HL-60 (cell line): ENCODE data around the gene CENPV.

Experiments
- DNase-seq, 2 experiments: peaks; one replicate each; pipeline ENCODE4 v3.0.0-alpha.2; 2010 to 2020; ENCODE audit warnings: low read depth in 1 of 2, low spot score in 1 of 2
- H3K27ac ChIP-seq: fragments of 250-450 bp; sonication (Bioruptor Pico); replicated peaks from 2 replicates; pipeline ENCODE4 v1.5.1; 2020; ENCODE audit warnings: mild to moderate bottlenecking, moderate library complexity
- H3K27me3 ChIP-seq: fragments of 250-450 bp; sonication (Bioruptor Pico); 2 replicates; pipeline ENCODE4 v1.5.1; 2021; ENCODE audit warnings: mild to moderate bottlenecking, moderate library complexity; ENCODE audit not compliant: insufficient read depth, poor library complexity, severe bottlenecking
- H3K4me3 ChIP-seq: replicated peaks from 2 replicates; pipeline ENCODE4 v1.5.1; 2011; ENCODE audit warnings: mild to moderate bottlenecking, control low read depth, low read length; ENCODE audit not compliant: insufficient read depth
- CTCF ChIP-seq: IDR thresholded peaks from one replicate; pipeline ENCODE4 v1.5.1; 2011; ENCODE audit warnings: low read length, control low read depth, inconsistent platforms; ENCODE audit not compliant: insufficient read depth
- GABPA ChIP-seq: IDR thresholded peaks from 2 replicates; pipeline ENCODE4 v1.6.1; 2012; ENCODE audit warnings: low read depth
- POLR2AphosphoS5 ChIP-seq: IDR thresholded peaks from 2 replicates; pipeline ENCODE4 v1.6.1; 2012; ENCODE audit warnings: low read depth
- SPI1 ChIP-seq: IDR thresholded peaks from 2 replicates; pipeline ENCODE4 v1.6.1; 2012; ENCODE audit warnings: low read depth, mild to moderate bottlenecking, borderline replicate concordance
- TF ChIP-seq, protein P1 (sequence below): IDR thresholded peaks from 2 replicates; pipeline ENCODE4 v1.6.1; 2012; ENCODE audit warnings: low read depth; ENCODE audit not compliant: insufficient replicate concordance

CENPV gene

GRCh38 chr17:16338391-16338790 is 14.9 kb downstream of the CENPV start:
- TF ChIP-seq, protein P1, sequence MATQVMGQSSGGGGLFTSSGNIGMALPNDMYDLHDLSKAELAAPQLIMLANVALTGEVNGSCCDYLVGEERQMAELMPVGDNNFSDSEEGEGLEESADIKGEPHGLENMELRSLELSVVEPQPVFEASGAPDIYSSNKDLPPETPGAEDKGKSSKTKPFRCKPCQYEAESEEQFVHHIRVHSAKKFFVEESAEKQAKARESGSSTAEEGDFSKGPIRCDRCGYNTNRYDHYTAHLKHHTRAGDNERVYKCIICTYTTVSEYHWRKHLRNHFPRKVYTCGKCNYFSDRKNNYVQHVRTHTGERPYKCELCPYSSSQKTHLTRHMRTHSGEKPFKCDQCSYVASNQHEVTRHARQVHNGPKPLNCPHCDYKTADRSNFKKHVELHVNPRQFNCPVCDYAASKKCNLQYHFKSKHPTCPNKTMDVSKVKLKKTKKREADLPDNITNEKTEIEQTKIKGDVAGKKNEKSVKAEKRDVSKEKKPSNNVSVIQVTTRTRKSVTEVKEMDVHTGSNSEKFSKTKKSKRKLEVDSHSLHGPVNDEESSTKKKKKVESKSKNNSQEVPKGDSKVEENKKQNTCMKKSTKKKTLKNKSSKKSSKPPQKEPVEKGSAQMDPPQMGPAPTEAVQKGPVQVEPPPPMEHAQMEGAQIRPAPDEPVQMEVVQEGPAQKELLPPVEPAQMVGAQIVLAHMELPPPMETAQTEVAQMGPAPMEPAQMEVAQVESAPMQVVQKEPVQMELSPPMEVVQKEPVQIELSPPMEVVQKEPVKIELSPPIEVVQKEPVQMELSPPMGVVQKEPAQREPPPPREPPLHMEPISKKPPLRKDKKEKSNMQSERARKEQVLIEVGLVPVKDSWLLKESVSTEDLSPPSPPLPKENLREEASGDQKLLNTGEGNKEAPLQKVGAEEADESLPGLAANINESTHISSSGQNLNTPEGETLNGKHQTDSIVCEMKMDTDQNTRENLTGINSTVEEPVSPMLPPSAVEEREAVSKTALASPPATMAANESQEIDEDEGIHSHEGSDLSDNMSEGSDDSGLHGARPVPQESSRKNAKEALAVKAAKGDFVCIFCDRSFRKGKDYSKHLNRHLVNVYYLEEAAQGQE, result no peak
- TF ChIP-seq POLR2AphosphoS5, result no peak
- TF ChIP-seq GABPA, result no peak
- no peak for TF ChIP-seq SPI1
- TF ChIP-seq CTCF, result no peak
- Histone ChIP-seq H3K27me3 (no peaks in the 10 kb centered on the region), H3K27ac (no peak overlapping the region), H3K4me3 (no peak overlapping the region)
- no peak for DNase-seq

DNA sequence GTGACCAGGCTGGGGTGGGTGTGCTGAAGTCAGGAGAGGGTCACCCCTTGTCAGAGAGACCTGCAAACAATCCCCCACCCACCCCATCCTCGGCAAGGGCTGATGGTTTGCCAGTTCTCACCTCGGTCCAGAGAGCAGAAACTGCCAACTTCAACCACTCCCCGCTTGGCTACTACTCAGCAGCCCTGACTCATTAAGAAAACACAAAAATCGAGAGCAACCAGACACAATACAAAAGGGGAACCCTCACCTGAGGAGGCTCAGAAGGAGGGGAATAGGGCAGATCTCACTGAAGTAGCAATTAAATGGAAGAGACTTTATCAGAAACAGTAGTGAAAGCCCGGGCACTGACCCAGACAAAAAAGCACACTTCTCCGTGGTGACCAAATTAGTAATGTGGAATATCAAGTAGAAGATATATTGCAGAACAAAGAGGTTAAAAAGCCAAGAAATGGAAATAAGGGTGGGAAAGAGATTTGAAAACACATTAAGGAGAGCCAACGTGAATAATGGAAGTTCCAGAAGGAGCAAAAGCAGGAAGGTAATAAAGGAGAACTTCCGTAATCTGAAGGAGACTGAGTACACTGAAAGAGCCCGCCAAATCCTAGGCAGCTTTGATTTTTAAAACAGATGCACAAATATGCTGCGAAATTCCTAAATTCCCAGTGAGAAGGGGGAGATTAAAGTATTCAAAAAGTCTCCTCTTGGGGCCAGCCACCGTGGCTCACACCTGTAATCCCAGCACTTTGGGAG is 23.6 kb downstream of the CENPV start:
- DNase-seq, result no peak
- Histone ChIP-seq H3K4me3 (no peak overlapping the region), H3K27me3 (no peaks in the 10 kb centered on the region), H3K27ac (no peak overlapping the region)
- no peak for TF ChIP-seq GABPA
- no peak for TF ChIP-seq CTCF
- TF ChIP-seq SPI1, result no peak
- TF ChIP-seq, protein P1, result no peak
- TF ChIP-seq POLR2AphosphoS5, result no peak

DNA sequence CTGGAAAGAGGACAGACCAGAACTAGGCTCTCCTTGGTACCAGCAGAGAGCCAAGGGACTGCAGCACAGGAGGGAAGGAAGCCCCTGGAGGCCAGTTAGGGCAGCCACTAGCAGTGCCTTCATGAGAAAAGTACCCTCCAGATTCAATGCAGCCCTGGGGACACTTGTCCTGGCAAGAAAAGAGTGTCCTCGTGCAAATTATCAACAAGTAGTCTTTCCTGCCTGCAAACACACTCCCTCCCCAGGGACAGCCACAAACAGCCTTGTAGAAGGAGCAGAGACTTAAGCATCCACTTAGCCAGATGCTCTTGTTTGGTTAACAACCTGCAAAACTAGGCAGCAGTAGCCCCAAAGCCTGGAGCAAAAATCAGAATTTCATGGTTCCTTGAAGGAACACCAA is 24.3 kb downstream of the CENPV start:
- Histone ChIP-seq H3K27me3 (no peaks in the 10 kb centered on the region), H3K4me3 (no peak overlapping the region), H3K27ac (no peak overlapping the region)
- TF ChIP-seq, protein P1, result no peak
- no peak for TF ChIP-seq SPI1
- no peak for TF ChIP-seq GABPA
- no peak for TF ChIP-seq CTCF
- no peak for TF ChIP-seq POLR2AphosphoS5
- no peak for DNase-seq
